Dedifferentiated amniotic fluid mesenchymal stem cell (primary cell): ENCODE results near the gene EPS15.
"Not testable (repeated sequence)": the region's sequence is repeated elsewhere in the genome, so short reads cannot be mapped to it uniquely, and the experiment has no call there.

Experiments
- DNase-seq: peaks from one replicate; pipeline ENCODE4 v3.0.0-alpha.2; 2016; ENCODE audit errors: extremely low spot score

EPS15 gene

GRCh38 chr1:51472359-51472758 is 46.7 kb downstream of the EPS15 start:
- DNase-seq = no peak

- DNase-seq = no peak
Observed at GRCh38 chr1:51469518-51469917, 49.5 kb downstream of the EPS15 start.

GRCh38 chr1:51464828-51465227 is 54.2 kb downstream of the EPS15 start:
- no peak for DNase-seq

- DNase-seq = no peak
Observed at GRCh38 chr1:51463561-51463960, 55.5 kb downstream of the EPS15 start.

GRCh38 chr1:51462289-51462688 is 56.8 kb downstream of the EPS15 start:
- DNase-seq = not testable (repeated sequence)

- no peak for DNase-seq
Observed at GRCh38 chr1:51454554-51454953, 64.5 kb downstream of the EPS15 start.

- no peak for DNase-seq
Observed at GRCh38 chr1:51453010-51453409, 66.1 kb downstream of the EPS15 start.

- DNase-seq = not testable (repeated sequence)
Observed at GRCh38 chr1:51448844-51449454, 70.1 kb downstream of the EPS15 start.

GRCh38 chr1:51445351-51446090 is 73.5 kb downstream of the EPS15 start:
- DNase-seq = peak; percentile 39

GRCh38 chr1:51444534-51445192 is 74.4 kb downstream of the EPS15 start:
- no peak for DNase-seq

GRCh38 chr1:51444096-51444495 is 75.0 kb downstream of the EPS15 start:
- no peak for DNase-seq

- DNase-seq = no peak
Observed at GRCh38 chr1:51443555-51443954, 75.5 kb downstream of the EPS15 start.

GRCh38 chr1:51442616-51443015 is 76.5 kb downstream of the EPS15 start:
- DNase-seq = no peak

GRCh38 chr1:51442198-51442597 is 76.9 kb downstream of the EPS15 start:
- DNase-seq = no peak

GRCh38 chr1:51439895-51440294 is 79.2 kb downstream of the EPS15 start:
- DNase-seq = no peak

- no peak for DNase-seq
Observed at GRCh38 chr1:51439053-51439452, 80.0 kb downstream of the EPS15 start.

GRCh38 chr1:51437391-51437790 is 81.7 kb downstream of the EPS15 start:
- DNase-seq = not testable (repeated sequence)

- DNase-seq = no peak
Observed at GRCh38 chr1:51435878-51436277, 83.2 kb downstream of the EPS15 start.

GRCh38 chr1:51433972-51434510 is 85.0 kb downstream of the EPS15 start:
- DNase-seq = no peak

- DNase-seq = no peak
Observed at GRCh38 chr1:51433269-51433971, 85.6 kb downstream of the EPS15 start.

GRCh38 chr1:51432146-51432545 is 86.9 kb downstream of the EPS15 start:
- DNase-seq = no peak

- DNase-seq = no peak
Observed at GRCh38 chr1:51427438-51427837, 91.6 kb downstream of the EPS15 start.
